Germinal center (tissue), 1 donor: ENCODE results near the gene POLG.
"Not testable (repeated sequence)": the region's sequence is repeated elsewhere in the genome, so short reads cannot be mapped to it uniquely, and the experiment has no call there.

ENCODE experiments used
- DNase-seq: peaks from one replicate; pipeline ENCODE4 v3.0.0; 2012; ENCODE audit warnings: mixed read lengths, low spot score

The POLG gene

GRCh38 chr15:89282631-89283030 lies 52.0 kb downstream of the POLG start:
- DNase-seq = no peak

GRCh38 chr15:89278307-89278706 lies 56.3 kb downstream of the POLG start:
- DNase-seq = no peak

GRCh38 chr15:89277281-89277680 lies 57.3 kb downstream of the POLG start:
- DNase-seq = not testable (repeated sequence)
